GM19438 (cell line): Measurements from ENCODE around the gene UGT1A8.

ENCODE experiments used
- ATAC-seq: cut with Tn5 transposase; IDR thresholded peaks from one replicate; pipeline ENCODE4 v1.9.1; 2021; ENCODE audit warnings: low read depth; ENCODE audit not compliant: unreplicated experiment

The UGT1A8 gene

DNA sequence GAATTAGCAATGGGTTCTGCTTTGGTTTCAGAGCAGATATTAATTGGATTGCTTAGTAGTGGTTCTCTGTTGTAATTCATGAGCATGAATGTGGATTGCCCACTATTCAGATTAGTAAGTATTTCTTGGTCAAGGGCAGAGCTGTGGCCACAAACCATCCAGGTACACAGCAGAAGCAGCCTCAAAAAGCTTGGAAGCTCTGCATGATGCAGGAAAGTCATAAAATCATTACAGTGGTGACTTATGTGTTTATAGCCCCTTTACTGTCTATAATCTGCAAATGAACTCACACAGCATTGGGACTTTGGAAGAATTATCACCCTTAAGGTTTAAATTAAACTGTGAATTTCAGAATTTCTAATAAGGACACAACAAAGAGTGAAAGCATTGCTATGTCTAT is 140.7 kb downstream of the UGT1A8 start:
- no peak for ATAC-seq

- ATAC-seq: no peak
Measured at GRCh38 chr2:233758849-233759248, 141.4 kb downstream of the UGT1A8 start.

DNA sequence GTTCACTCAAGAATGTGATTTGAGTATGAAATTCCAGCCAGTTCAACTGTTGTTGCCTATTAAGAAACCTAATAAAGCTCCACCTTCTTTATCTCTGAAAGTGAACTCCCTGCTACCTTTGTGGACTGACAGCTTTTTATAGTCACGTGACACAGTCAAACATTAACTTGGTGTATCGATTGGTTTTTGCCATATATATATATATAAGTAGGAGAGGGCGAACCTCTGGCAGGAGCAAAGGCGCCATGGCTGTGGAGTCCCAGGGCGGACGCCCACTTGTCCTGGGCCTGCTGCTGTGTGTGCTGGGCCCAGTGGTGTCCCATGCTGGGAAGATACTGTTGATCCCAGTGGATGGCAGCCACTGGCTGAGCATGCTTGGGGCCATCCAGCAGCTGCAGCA is 142.6 kb downstream of the UGT1A8 start, which contains the start of gene UGT1A1:
UGT1A1 (plus strand) TSS at position 228 of the 400 bp plus-strand sequence; CDS start at position 246, 18 bp downstream.
- no peak for ATAC-seq

- ATAC-seq: no peak
Measured at GRCh38 chr2:233761040-233761769, 143.8 kb downstream of the UGT1A8 start.

DNA sequence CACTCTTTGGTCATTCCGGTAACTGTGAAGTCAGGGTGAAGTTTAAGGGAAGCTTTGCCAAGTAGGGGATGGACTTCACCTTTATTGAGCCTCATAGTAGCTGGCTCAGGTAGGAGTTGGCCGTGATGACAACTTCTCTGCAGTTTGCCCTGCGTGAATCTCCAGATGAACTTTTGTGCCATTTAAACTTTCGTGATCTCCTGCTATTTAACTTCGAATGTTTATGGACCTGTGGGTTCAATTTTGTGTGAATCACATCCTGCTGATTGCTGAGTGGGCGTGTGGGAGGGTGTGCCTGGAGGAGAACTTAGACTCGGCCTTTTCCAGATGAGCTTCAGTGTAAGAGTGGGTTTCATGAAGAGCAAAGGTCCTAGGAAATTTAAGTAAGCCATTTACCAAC is 146.8 kb downstream of the UGT1A8 start:
- ATAC-seq: no peak

DNA sequence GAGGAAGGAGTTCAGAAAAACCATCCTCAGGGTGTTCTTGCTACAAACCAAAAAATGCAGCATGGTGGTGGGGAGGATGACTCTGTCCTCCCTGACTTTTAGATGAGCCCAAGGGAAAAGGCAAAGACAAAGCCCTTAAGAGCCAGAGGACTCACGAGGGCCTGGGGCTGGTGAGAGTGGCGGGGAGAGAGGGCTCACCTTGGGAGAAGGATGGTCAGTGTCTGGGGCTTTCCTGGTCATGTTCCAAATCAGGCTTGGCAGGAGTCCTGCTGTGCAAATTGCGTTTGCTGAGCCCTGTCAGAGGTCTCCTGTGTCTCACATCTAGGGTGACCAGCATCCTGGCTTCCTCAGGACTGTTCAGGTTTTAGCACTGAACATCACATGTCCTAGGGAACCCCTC is 147.3 kb downstream of the UGT1A8 start:
- ATAC-seq: no peak

DNA sequence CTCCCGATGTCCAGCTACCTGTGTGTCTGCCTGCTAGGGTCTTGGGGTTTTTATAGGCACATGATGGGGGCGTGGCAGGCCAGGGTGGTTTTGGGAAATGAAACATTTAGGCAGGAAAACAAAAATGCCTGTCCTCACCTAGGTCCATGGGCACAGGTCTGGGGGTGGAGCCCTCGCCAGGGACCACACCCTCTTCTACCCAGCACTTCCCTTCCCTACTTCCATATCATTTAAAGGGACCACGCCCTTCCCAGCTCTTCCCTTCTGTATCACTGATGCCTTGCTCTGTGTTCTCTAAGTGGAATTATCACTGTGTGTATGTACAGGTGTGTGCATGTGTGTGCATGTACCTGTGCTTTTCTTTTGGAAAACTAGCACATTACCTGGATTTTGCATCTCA is 149.0 kb downstream of the UGT1A8 start:
- ATAC-seq: no peak

GRCh38 chr2:233768076-233768475 is 150.6 kb downstream of the UGT1A8 start:
- no peak for ATAC-seq

GRCh38 chr2:233769260-233769659 is 151.8 kb downstream of the UGT1A8 start:
- no peak for ATAC-seq

GRCh38 chr2:233772153-233772552 is 154.7 kb downstream of the UGT1A8 start:
- no peak for ATAC-seq

- no peak for ATAC-seq
Measured at GRCh38 chr2:233772583-233772982, 155.2 kb downstream of the UGT1A8 start.

DNA sequence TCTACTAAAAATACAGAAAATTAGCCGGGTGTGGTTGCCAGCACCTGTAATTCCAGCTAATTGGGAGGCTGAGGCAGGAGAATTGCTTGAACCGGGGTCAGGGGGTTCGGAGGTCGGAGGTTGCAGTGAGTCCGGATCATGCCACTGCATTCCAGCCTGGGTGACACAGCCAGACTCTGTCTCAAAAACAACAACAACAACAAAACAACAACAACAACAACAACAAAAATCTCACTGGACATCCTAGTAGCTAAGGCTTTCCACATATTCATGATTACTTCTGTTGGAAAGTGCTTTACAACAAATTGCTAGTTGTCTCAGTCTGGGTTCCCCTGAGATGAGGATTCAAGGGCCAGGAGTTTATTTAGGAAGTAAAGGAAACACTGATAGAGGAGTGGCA is 156.4 kb downstream of the UGT1A8 start:
- ATAC-seq: no peak

GRCh38 chr2:233775414-233775813 is 158.0 kb downstream of the UGT1A8 start:
- ATAC-seq: no peak

- ATAC-seq: no peak
Measured at GRCh38 chr2:233778030-233778429, 160.6 kb downstream of the UGT1A8 start, which contains the start of gene MROH2A. Gene MROH2A, plus strand, starts transcription at chr2:233778330. Its CDS starts 1,029 bp downstream, at chr2:233779359.

DNA sequence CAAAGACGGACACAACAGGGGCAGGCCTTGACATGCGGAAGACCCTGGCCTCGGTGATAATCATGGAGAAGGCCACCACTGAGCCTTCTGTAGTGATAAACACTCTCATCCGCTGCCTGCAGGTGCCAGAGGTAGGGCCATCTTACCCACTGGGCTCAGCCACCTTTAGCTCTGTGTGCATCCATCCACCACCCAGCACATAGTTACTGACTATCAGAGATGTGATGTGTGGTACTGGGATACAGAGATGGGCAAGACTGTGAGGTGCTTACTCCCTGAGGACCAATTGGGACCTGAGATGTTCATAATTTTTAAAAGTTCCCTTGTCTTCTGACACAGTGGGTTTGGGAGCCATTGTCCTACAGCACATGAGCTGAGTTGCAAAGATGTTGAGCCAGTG is 162.3 kb downstream of the UGT1A8 start:
- no peak for ATAC-seq

DNA sequence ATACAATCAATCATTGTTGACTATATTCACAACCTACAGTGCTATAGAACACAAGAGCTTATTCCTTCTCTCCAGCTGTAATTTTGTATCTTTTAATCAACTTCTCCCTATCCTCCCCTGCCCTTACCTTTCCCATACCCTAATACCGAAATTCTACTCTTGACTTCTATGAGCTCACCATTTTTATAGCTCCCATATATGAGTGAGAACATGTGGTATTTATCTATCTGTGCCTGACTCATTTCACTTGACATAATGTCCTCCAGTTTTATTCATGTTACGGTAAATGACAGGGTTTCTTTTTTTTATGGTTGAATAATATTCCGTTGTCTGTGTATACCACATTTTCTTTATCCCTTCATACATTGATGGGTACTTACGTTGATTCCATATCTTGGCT is 163.3 kb downstream of the UGT1A8 start:
- ATAC-seq: no peak

DNA sequence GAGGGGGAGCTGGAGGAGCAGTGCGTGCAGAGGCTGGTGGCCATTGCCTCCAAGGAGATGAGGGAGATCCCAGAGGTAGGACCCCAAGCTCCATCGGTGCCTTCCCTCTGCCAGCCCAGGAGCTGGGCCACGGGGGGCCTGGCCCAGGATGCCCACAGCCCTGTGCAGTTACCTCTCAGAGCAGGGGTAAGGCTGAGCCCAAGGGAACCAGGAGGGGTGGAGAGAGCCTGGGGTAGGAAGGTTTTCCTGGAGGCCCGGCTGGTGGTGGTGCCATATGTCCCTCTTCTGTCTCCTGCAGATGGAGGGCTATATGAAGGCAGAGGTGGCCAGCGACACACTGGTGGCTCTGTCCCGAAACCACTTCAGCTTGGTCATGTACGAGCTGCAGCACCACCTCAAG is 172.1 kb downstream of the UGT1A8 start:
- ATAC-seq: no peak

DNA sequence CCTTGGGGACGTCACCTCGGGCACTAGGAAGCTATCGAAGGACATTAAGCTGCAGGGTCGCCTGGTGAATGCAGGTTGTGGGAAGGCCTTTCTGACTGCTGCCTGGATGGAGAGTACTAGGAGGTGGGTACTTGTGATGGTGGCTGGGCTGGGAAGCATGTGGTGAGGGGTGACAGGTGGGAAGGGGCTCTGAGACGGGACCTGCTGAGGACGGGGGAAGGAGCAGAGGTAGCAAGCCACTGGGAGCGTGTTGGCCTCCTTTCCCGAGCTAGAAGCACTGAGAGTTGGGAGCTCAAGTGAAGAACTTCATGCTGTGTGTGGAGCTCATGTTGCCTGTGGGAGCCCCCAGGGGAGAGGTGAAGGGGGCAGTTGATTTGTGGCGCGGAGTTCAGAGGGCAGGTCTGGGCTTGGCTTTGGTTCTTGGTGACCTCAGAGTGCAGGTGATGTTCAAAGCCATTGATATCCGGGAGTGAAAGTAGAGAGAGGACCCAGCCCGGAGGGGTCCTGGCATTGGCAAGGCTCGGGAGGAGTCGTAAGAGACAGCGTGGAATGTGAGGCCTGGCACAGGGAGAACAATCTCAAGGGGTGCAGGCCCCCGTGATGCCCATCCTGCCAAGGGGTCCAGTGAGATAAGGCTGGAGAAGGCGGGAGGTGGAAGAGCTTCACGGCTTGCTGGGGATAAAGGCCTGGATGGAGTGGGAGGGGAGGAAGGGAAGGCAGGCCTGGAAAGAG is 173.9 kb downstream of the UGT1A8 start:
- no peak for ATAC-seq

GRCh38 chr2:233791883-233792329 is 174.5 kb downstream of the UGT1A8 start:
- ATAC-seq: no peak

GRCh38 chr2:233792720-233793119 is 175.3 kb downstream of the UGT1A8 start:
- no peak for ATAC-seq

GRCh38 chr2:233793465-233794127 is 176.2 kb downstream of the UGT1A8 start:
- ATAC-seq: no peak
